ENCODE data around the gene ADIPOR2. TPM values are rescaled to one million over a fixed set of nuclear protein-coding genes. Genes with fewer than 3 reads are reported as not detected.

The ADIPOR2 gene
- total RNA-seq, 2 donors from 2014 or later: 19.7 to 23.3 TPM

DNA sequence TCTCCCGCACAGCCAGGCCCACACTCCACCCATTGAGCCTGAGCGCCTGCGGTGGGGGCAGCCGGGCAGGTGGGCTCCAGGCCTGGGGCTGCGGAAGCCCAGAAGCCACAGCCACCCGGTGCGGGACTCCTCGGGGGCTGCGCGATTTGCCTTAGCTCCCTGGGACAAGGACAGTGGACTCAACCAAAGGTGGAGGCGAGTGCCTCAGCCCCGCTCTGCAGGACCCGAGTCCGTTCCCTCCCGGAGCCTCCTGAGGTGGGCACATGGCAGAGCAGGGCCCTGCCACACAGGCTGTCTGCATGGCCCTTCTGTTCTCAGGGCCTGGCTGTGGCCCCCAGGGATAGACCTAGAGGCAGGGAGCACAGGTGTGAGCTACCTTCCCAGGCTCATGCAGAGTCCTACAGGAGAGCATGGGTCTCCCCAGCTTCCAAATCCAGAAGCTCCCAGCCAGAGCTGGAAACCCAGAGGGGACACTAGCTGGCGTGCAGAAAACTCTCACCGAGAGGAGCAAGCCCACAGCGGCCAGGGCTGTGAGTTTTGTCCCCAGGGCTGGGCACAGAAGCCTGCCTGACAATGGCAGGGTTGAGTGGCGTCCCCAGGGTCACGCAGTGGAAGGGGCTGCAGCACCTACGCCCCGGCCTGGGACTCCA lies 107.2 kb downstream of the ADIPOR2 start:
- Histone ChIP-seq H3K27ac (no peak overlapping the region), H3K27me3 (no peaks in the 10 kb centered on the region), H3K36me3 (no peaks in the 10 kb centered on the region), H3K4me1 (peaks cover 0 to 27% of the 10 kb centered on the region in 2 donors), H3K4me3 (no peak overlapping the region), H3K9me3 (no peaks in the 10 kb centered on the region)
- TF ChIP-seq, protein P1, sequence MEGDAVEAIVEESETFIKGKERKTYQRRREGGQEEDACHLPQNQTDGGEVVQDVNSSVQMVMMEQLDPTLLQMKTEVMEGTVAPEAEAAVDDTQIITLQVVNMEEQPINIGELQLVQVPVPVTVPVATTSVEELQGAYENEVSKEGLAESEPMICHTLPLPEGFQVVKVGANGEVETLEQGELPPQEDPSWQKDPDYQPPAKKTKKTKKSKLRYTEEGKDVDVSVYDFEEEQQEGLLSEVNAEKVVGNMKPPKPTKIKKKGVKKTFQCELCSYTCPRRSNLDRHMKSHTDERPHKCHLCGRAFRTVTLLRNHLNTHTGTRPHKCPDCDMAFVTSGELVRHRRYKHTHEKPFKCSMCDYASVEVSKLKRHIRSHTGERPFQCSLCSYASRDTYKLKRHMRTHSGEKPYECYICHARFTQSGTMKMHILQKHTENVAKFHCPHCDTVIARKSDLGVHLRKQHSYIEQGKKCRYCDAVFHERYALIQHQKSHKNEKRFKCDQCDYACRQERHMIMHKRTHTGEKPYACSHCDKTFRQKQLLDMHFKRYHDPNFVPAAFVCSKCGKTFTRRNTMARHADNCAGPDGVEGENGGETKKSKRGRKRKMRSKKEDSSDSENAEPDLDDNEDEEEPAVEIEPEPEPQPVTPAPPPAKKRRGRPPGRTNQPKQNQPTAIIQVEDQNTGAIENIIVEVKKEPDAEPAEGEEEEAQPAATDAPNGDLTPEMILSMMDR (IDR thresholded peaks at IDR 0.05): no peak
- peak; percentile 57 for DNase-seq (ENCODE audit: low spot score)

DNA sequence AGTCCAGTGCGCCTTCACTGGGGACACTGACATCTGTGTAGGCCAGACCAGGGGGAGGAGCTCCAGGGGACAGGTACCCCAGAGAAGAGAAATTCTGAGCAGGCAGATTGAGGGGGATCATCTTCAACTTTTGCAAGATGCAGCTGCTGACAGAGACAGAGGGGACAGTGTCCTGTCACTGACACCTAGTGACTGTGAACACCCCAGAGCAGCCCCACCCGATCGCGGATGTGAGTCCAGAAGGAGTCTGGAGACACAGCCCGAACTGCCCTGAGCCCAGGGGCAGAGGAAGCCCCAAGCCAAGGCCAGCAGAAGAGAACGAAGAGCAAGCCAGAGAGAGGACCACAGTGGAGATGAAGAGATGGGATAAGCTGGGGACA lies 107.8 kb downstream of the ADIPOR2 start:
- no peak overlapping the region for H3K4me3 ChIP-seq
- no peaks in the 10 kb centered on the region for H3K27me3 ChIP-seq
- TF ChIP-seq, protein P1 (IDR thresholded peaks at IDR 0.05): no peak
- peaks cover 0 to 27% of the 10 kb centered on the region in 2 donors for H3K4me1 ChIP-seq
- no peaks in the 10 kb centered on the region for H3K9me3 ChIP-seq
- no peaks in the 10 kb centered on the region for H3K36me3 ChIP-seq
- no peak overlapping the region for H3K27ac ChIP-seq
- DNase-seq (ENCODE audit: low spot score): peak; percentile 55

DNA sequence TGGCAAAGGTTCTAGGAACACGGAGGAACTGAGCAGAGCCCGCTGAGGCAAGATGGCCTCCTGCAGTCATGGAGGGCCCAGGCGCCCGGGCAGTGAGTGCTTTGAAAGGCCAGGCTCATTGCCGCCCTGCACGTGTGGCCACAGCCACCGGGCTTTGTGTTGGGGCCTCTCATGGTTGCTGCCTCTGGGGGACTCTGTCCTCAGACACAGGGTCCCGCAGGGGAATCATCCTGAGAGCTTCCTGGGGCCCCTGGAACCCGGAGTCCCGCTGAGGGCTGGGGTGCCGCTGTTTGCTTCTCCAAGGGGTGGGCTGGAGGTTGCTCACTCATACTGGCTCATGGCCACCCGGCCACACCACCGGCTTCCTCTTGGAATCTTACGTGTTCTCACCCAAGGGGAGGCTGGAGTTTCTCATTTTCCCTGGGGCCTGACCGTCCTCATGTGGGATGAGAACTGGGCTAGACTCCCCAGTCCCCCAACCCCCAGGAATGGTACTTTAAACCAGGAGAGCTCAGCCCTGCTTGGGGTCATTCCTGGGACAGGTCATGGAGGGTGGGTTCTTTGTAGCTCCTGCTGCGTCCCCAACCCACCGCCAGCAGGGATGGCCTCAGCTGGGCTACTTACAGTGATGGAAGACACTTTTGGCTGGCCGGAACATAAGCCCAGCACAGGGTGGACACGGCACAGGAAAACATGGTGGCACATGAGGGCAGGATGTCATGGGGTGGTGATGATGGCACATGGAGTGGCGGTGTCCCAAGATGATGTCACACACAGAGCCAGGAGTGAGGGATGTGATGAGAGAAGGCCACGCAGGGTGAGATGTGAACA lies 108.4 kb downstream of the ADIPOR2 start:
- Histone ChIP-seq H3K4me3 (no peak overlapping the region), H3K4me1 (peaks cover 0 to 28% of the 10 kb centered on the region in 2 donors), H3K27ac (no peak overlapping the region), H3K9me3 (no peaks in the 10 kb centered on the region), H3K36me3 (no peaks in the 10 kb centered on the region), H3K27me3 (no peaks in the 10 kb centered on the region)
- DNase-seq (ENCODE audit: low spot score): no peak
- TF ChIP-seq, protein P1 (IDR thresholded peaks at IDR 0.05): no peak

DNA sequence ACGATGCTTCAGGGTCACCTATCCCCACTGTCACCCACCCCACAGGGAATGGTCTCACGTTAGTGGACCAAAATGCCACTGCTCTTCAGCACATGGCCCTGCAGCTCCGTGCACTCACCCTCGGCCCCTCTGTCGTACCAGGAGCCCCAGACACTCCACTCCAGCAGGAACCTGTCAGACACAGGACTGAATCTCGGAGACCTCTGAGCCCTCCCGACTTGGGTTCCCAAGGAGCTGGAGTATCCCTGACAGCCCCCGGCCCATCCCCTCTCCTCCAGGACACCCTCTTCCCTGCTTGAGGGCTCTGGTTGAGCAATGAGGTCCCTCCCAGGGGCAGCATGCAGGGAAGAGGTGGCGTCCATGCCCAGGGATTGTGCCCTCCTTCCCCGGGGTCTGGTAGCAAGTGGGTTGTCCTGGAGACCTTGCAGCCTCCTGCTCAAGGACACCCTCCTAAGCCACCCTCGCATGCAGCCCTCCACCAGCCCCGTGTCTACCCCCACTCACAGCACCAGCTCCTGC lies 109.1 kb downstream of the ADIPOR2 start:
- H3K9me3 ChIP-seq: no peaks in the 10 kb centered on the region
- DNase-seq (ENCODE audit: low spot score): no peak

GRCh38 chr12:1800401-1801302 lies 109.8 kb downstream of the ADIPOR2 start:
- Histone ChIP-seq H3K9me3 (no peaks in the 10 kb centered on the region), H3K36me3 (no peaks in the 10 kb centered on the region), H3K4me1 (peaks cover 0 to 33% of the 10 kb centered on the region in 2 donors), H3K27me3 (no peaks in the 10 kb centered on the region), H3K27ac (no peak overlapping the region), H3K4me3 (no peak overlapping the region)
- TF ChIP-seq, protein P1 (IDR thresholded peaks at IDR 0.05): peak in 1 of 2 donors; percentile 23
- no peak for DNase-seq (ENCODE audit: low spot score)

More for the DNA sequence above, 109.1 kb downstream of the ADIPOR2 start:
- Histone ChIP-seq H3K36me3 (no peaks in the 10 kb centered on the region), H3K27ac (no peak overlapping the region), H3K27me3 (no peaks in the 10 kb centered on the region), H3K4me3 (no peak overlapping the region), H3K4me1 (peaks cover 0 to 35% of the 10 kb centered on the region in 2 donors)
- TF ChIP-seq, protein P1 (IDR thresholded peaks at IDR 0.05): no peak
